ENCODE data around the gene CACNA1S. TPM values are rescaled to one million over a fixed set of nuclear protein-coding genes. Genes with fewer than 3 reads are reported as not detected.

CACNA1S gene
- total RNA-seq, 2 donors from 2014 or later = not detected

GRCh38 chr1:201050515-201051277, 61.5 kb downstream of the CACNA1S start:
- TF ChIP-seq CTCF (IDR thresholded peaks at IDR 0.05) = no peak
- DNase-seq (ENCODE audit: low spot score) = no peak
- H3K4me1 ChIP-seq = peaks cover 0 to 8% of the 10 kb centered on the region in 2 donors
- no peak overlapping the region for H3K27ac ChIP-seq
- H3K4me3 ChIP-seq = no peak overlapping the region
- H3K9me3 ChIP-seq = no peaks in the 10 kb centered on the region
- H3K27me3 ChIP-seq = no peaks in the 10 kb centered on the region
- H3K36me3 ChIP-seq = no peaks in the 10 kb centered on the region

DNA sequence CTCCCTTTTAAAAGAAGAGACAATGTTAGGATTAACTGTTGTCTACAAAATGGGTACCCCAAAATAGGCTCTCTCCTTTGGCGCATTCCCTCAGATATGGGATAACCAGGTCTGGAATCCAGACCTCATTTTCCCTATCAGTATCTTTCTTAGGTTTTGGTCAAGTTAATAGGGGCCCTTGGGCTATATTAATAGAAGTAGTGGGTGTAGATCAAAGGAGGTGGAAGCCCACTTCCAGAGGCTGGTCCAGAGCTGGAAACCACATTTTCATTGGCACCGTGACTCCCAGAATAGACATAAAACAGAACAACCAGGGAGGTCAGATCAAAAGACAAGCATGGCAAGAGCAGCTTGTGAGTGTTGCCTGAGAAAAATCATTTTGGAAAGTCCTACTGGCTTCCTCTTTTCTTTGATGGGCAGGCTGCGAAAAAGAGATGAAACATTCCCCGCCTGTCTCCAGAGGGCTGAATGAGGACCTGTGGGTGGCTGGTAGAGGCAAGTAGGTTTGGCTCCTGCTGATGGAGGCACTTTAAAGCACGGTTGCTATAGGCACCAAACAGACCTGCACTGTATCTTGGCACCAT, 62.9 kb downstream of the CACNA1S start:
- Histone ChIP-seq H3K4me1 (peaks cover 0 to 7% of the 10 kb centered on the region in 2 donors), H3K9me3 (no peaks in the 10 kb centered on the region), H3K4me3 (no peak overlapping the region), H3K27ac (no peak overlapping the region), H3K36me3 (no peaks in the 10 kb centered on the region), H3K27me3 (no peaks in the 10 kb centered on the region)
- no peak for TF ChIP-seq CTCF (IDR thresholded peaks at IDR 0.05)
- DNase-seq (ENCODE audit: low spot score) = no peak

DNA sequence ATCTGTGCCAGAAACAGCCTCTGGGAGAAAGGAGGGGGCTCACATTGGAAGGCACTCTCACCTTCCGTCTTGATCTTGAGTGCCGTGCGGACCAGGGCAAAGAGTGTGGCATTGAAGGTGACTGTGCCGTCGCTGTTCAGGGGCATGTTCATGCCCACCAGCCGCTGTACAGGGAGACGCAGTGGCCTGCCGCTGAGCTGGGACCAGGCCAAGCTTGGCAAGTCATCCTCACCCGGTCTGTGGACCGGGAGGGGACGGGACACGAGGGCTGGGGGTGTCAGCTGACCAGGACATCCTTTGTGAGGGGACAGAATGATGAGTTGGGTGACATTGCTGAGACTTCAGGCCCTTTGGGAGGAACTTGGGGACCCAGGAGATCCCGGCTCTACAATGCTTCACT, 63.7 kb downstream of the CACNA1S start:
- no peak overlapping the region for H3K27ac ChIP-seq
- H3K36me3 ChIP-seq = no peaks in the 10 kb centered on the region
- no peaks in the 10 kb centered on the region for H3K9me3 ChIP-seq
- no peaks in the 10 kb centered on the region for H3K4me1 ChIP-seq
- no peaks in the 10 kb centered on the region for H3K27me3 ChIP-seq
- DNase-seq (ENCODE audit: low spot score) = no peak
- no peak for TF ChIP-seq CTCF (IDR thresholded peaks at IDR 0.05)
- H3K4me3 ChIP-seq = no peak overlapping the region

DNA sequence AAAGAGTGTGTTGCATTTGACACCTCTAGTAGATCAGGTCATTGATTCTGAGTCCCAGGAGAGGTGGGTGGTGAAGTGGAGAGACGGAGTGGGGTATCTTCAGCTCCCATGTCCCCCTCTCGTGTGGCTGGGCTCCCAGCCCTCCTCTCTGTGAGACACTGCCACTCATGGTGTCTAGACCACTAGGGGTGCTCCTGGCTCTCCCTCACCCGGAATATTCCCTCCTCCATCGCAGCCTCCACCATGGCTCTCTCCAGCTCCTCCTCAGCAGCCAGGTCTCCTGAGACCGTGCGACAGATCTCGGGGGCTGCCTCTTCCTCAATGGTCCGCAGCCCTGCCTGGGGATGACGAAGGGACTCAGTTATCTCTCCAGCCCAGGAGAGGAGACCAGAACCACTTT, 68.1 kb downstream of the CACNA1S start:
- Histone ChIP-seq H3K9me3 (no peaks in the 10 kb centered on the region), H3K27me3 (no peaks in the 10 kb centered on the region), H3K36me3 (no peaks in the 10 kb centered on the region), H3K4me3 (no peak overlapping the region), H3K27ac (no peak overlapping the region), H3K4me1 (peaks cover 0 to 4% of the 10 kb centered on the region in 2 donors)
- no peak for TF ChIP-seq CTCF (IDR thresholded peaks at IDR 0.05)
- no peak for DNase-seq (ENCODE audit: low spot score)

GRCh38 chr1:201042779-201043461, 69.3 kb downstream of the CACNA1S start:
- Histone ChIP-seq H3K9me3 (no peaks in the 10 kb centered on the region), H3K4me1 (peaks cover 0 to 4% of the 10 kb centered on the region in 2 donors), H3K27ac (no peak overlapping the region), H3K4me3 (no peak overlapping the region), H3K36me3 (no peaks in the 10 kb centered on the region), H3K27me3 (no peaks in the 10 kb centered on the region)
- TF ChIP-seq CTCF (IDR thresholded peaks at IDR 0.05) = peak; percentile 70 to 89
- peak; percentile 74 for DNase-seq (ENCODE audit: low spot score)

All from right atrium auricular region (tissue), 2 donors.